Measurements from ENCODE around the gene CYP2R1. TPM values are rescaled to one million over a fixed set of nuclear protein-coding genes. Genes with fewer than 3 reads are reported as not detected.

CYP2R1 gene
- total and polyA plus RNA-seq, 10 donors = 9.6 to 45.0 (median 21.3) TPM

DNA sequence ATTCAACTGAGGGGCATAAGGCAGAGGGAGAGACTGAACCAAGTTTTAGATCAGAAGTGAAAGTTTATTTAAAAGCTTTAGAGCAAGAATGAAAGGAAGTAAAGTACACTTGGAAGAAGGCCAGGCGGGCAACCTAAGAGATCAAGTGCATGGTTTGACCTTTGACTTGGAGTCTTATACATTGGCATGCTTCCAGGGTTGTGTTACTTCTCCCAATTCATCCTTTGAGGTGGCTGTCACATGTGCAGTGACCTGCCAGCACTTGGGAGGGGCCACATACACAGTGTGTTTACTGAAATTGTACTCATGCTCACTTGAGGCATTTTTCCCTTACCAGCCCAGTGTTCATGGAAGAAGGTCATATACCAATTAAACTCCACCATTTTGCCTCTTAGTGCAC, 30.4 kb downstream of the CYP2R1 start:
- WGBS, 5 donors = 81 to 96% (median 85%) methylated on average over 1 of the region's 1 CpG
- Histone ChIP-seq H3K4me3 (no peak overlapping the region), H3K27ac (no peak overlapping the region), H3K4me1 (no peaks in the 10 kb centered on the region), H3K36me3 (peaks cover 0 to 31% (median 0%) of the 10 kb centered on the region in 6 donors), H3K9me3 (peaks cover 0 to 26% (median 10%) of the 10 kb centered on the region in 8 donors), H3K27me3 (replicated peaks in 1 of 7) (no peaks in the 10 kb centered on the region)
- intact Hi-C loops (cut with DNase I; ENCODE audit: low total_unique reads) = loop anchor here (10.0 kb wide), 1 partner anchor 57 kb away; no protein-coding TSS in a partner anchor
- TF ChIP-seq POLR2A (IDR thresholded peaks at IDR 0.05) (no peak), POLR2AphosphoS5 (IDR thresholded peaks at IDR 0.05) (no peak)
- TF ChIP-seq, protein P1, sequence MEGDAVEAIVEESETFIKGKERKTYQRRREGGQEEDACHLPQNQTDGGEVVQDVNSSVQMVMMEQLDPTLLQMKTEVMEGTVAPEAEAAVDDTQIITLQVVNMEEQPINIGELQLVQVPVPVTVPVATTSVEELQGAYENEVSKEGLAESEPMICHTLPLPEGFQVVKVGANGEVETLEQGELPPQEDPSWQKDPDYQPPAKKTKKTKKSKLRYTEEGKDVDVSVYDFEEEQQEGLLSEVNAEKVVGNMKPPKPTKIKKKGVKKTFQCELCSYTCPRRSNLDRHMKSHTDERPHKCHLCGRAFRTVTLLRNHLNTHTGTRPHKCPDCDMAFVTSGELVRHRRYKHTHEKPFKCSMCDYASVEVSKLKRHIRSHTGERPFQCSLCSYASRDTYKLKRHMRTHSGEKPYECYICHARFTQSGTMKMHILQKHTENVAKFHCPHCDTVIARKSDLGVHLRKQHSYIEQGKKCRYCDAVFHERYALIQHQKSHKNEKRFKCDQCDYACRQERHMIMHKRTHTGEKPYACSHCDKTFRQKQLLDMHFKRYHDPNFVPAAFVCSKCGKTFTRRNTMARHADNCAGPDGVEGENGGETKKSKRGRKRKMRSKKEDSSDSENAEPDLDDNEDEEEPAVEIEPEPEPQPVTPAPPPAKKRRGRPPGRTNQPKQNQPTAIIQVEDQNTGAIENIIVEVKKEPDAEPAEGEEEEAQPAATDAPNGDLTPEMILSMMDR (IDR thresholded peaks at IDR 0.05 in 8 of 11, conservative IDR thresholded peaks at IDR 0.05 in 3 of 11) = no peak
- DNase-seq = no peak

DNA sequence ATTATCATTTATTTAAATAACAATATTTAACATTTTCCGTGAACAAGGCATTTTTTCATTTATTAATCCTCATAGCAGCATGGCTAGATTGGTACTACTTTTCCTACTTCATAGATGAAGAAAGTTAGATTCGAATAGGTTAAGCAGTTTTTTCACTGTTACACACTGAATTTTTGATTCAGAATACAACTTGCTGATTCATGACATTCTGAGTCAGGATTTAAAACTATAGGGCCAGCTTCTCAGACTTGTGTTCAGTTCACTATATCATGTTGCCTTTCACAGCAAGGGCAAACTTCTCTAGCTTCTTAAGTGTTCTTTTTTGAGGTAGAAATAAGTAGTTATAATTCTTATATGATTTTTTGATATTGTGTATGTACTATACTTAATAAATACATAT, 31.5 kb downstream of the CYP2R1 start:
- no peak overlapping the region for H3K27ac ChIP-seq
- H3K4me3 ChIP-seq = no peak overlapping the region
- intact Hi-C loops (cut with DNase I; ENCODE audit: low total_unique reads) = loop anchor here (10.0 kb wide), 1 partner anchor 56 kb away; no protein-coding TSS in a partner anchor
- peaks cover 0 to 31% (median 0%) of the 10 kb centered on the region in 6 donors for H3K36me3 ChIP-seq
- H3K9me3 ChIP-seq = peaks cover 0 to 26% (median 10%) of the 10 kb centered on the region in 8 donors
- no peak for DNase-seq
- H3K4me1 ChIP-seq = no peaks in the 10 kb centered on the region
- no peak for TF ChIP-seq POLR2A (IDR thresholded peaks at IDR 0.05)
- TF ChIP-seq, protein P1 (IDR thresholded peaks at IDR 0.05 in 8 of 11, conservative IDR thresholded peaks at IDR 0.05 in 3 of 11) = no peak
- TF ChIP-seq POLR2AphosphoS5 (IDR thresholded peaks at IDR 0.05) = no peak
- WGBS, 5 donors = 86 to 91% (median 90%) methylated on average over 2 of the region's 2 CpGs
- no peaks in the 10 kb centered on the region for H3K27me3 ChIP-seq (replicated peaks in 1 of 7)

- TF ChIP-seq, protein P1 (IDR thresholded peaks at IDR 0.05 in 8 of 11, conservative IDR thresholded peaks at IDR 0.05 in 3 of 11) = no peak
- TF ChIP-seq POLR2AphosphoS5 (IDR thresholded peaks at IDR 0.05) (no peak), POLR2A (IDR thresholded peaks at IDR 0.05) (no peak)
- DNase-seq = no peak
- H3K4me1 ChIP-seq = no peaks in the 10 kb centered on the region
- peaks cover 0 to 25% (median 0%) of the 10 kb centered on the region in 6 donors for H3K36me3 ChIP-seq
- no peak overlapping the region for H3K4me3 ChIP-seq
- intact Hi-C loops (cut with DNase I; ENCODE audit: low total_unique reads) = no loop called here
- WGBS, 5 donors = 74 to 98% (median 83%) methylated on average over 1 of the region's 1 CpG
- no peaks in the 10 kb centered on the region for H3K27me3 ChIP-seq (replicated peaks in 1 of 7)
- H3K27ac ChIP-seq = no peak overlapping the region
- peaks cover 0 to 7% (median under 1%) of the 10 kb centered on the region in 8 donors for H3K9me3 ChIP-seq
These were observed 33.6 kb downstream of the CYP2R1 start for GRCh38 chr11:14858404-14858803.

DNA sequence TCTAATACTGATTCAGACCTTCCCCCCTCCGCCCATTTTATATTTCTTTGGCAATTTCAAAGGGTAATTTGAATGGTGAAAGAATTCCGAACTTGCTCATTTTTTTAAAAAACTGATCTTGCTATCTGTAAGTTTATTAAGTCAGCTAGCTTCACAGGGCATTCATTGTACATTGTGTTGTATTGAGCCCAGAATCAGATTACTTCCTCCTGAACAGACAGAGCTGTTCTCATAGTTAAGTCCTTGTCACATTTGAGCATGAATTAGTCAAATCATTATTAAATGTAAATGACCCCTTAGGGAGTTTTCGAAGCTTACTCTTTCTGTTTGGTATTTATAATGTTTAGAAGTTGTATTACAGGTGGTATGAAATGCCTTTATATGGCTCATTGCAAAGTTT, 34.4 kb downstream of the CYP2R1 start:
- WGBS, 5 donors = 87 to 93% (median 89%) methylated on average over 3 of the region's 3 CpGs
- Histone ChIP-seq H3K27me3 (replicated peaks in 1 of 7) (no peaks in the 10 kb centered on the region), H3K27ac (no peak overlapping the region), H3K9me3 (no peaks in the 10 kb centered on the region), H3K4me3 (no peak overlapping the region), H3K36me3 (peaks cover 0 to 18% (median 0%) of the 10 kb centered on the region in 6 donors), H3K4me1 (no peaks in the 10 kb centered on the region)
- DNase-seq = no peak
- intact Hi-C loops (cut with DNase I; ENCODE audit: low total_unique reads) = no loop called here
- TF ChIP-seq, protein P1 (IDR thresholded peaks at IDR 0.05 in 8 of 11, conservative IDR thresholded peaks at IDR 0.05 in 3 of 11) = no peak
- TF ChIP-seq POLR2A (IDR thresholded peaks at IDR 0.05) (no peak), POLR2AphosphoS5 (IDR thresholded peaks at IDR 0.05) (no peak)

All from spleen (tissue), 11 donors.